B cell (primary cell): ENCODE measurements around the gene TPSG1.

Experiments used
- EZH2 ChIP-seq: IDR thresholded peaks from 2 replicates; pipeline ENCODE4 v1.6.1; 2012; ENCODE audit warnings: borderline replicate concordance, low read depth, mild to moderate bottlenecking, moderate library complexity, low read length; ENCODE audit not compliant: insufficient read depth, poor library complexity, severe bottlenecking
- TF ChIP-seq, protein P1 (sequence below): fragments of 200-600 bp; IDR thresholded peaks from one replicate; pipeline ENCODE4 v1.8.0; 2022; ENCODE audit warnings: antibody characterized with exemption, mild to moderate bottlenecking

DNA sequence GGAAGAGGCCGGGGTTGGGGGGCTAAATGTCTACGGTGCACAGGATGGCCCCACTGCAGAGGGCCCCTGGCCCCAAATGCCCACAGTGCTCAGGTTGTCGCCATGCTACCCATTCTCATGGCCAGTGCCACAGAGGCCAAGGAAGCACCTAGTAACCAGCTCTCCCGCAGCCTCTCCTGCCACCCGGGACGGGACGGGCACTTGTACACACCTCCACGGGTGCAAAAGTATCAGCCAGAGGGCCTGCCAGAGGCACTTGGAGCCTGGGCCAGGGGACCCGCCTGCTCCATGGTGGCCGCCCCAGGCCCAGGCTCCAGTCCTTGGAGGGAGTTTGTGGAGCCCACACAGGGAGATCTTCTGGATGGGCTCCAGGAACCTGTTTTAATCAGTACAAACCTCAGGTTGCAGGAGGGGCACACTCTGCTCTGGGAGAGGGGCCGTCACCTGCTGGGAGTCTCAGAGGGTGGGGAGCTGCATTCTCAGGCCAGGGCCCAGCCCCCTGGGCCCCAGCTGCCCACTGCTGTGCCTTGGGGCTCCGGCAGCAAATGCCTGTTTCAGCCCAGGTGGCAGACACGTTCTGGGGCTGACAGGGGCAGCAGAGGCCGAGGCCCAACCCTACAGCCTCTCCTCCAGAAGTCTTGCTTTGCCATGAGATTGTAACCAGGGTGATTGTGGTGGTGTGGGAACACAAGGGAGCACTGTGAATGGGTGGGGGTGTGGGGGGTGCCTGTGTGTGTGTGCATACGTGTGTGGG lies 38.7 kb upstream of the TPSG1 start:
- TF ChIP-seq, protein P1, sequence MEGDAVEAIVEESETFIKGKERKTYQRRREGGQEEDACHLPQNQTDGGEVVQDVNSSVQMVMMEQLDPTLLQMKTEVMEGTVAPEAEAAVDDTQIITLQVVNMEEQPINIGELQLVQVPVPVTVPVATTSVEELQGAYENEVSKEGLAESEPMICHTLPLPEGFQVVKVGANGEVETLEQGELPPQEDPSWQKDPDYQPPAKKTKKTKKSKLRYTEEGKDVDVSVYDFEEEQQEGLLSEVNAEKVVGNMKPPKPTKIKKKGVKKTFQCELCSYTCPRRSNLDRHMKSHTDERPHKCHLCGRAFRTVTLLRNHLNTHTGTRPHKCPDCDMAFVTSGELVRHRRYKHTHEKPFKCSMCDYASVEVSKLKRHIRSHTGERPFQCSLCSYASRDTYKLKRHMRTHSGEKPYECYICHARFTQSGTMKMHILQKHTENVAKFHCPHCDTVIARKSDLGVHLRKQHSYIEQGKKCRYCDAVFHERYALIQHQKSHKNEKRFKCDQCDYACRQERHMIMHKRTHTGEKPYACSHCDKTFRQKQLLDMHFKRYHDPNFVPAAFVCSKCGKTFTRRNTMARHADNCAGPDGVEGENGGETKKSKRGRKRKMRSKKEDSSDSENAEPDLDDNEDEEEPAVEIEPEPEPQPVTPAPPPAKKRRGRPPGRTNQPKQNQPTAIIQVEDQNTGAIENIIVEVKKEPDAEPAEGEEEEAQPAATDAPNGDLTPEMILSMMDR: no peak
- no peak for TF ChIP-seq EZH2
